Measurements from ENCODE around the gene KANSL1L. TPM values are rescaled to one million over a fixed set of nuclear protein-coding genes. Genes with fewer than 3 reads are reported as not detected.

Gene KANSL1L
- total RNA-seq, 1 donor from 2014 or later: 11.5 TPM

GRCh38 chr2:210170446-210171303 lies 534 bp downstream of the KANSL1L start:
- peak; percentile 63 for DNase-seq (ENCODE audit: low read depth)
- Histone ChIP-seq H3K4me3 (ENCODE audit: low read depth, low read length) (peak overlapping the region; percentile 99), H3K27me3 (ENCODE audit: control insufficient read depth, insufficient read depth, low read length) (no peaks in the 10 kb centered on the region), H3K36me3 (ENCODE audit: control insufficient read depth, insufficient read depth, low read length) (no peaks in the 10 kb centered on the region)
- TF ChIP-seq CTCF (IDR thresholded peaks at IDR 0.05; ENCODE audit: insufficient read depth, low read length, poor library complexity, severe bottlenecking): no peak

GRCh38 chr2:210170196-210170445 lies 1.1 kb downstream of the KANSL1L start:
- TF ChIP-seq CTCF (IDR thresholded peaks at IDR 0.05; ENCODE audit: insufficient read depth, low read length, poor library complexity, severe bottlenecking): no peak
- no peak for DNase-seq (ENCODE audit: low read depth)
- Histone ChIP-seq H3K36me3 (ENCODE audit: control insufficient read depth, insufficient read depth, low read length) (no peaks in the 10 kb centered on the region), H3K27me3 (ENCODE audit: control insufficient read depth, insufficient read depth, low read length) (no peaks in the 10 kb centered on the region), H3K4me3 (ENCODE audit: low read depth, low read length) (peak overlapping the region; percentile 99)

- no peak for TF ChIP-seq CTCF (IDR thresholded peaks at IDR 0.05; ENCODE audit: insufficient read depth, low read length, poor library complexity, severe bottlenecking)
- Histone ChIP-seq H3K36me3 (ENCODE audit: control insufficient read depth, insufficient read depth, low read length) (no peaks in the 10 kb centered on the region), H3K27me3 (ENCODE audit: control insufficient read depth, insufficient read depth, low read length) (no peaks in the 10 kb centered on the region), H3K4me3 (ENCODE audit: low read depth, low read length) (peak overlapping the region; percentile 99)
- no peak for DNase-seq (ENCODE audit: low read depth)
Measured at GRCh38 chr2:210169516-210170195, 1.6 kb downstream of the KANSL1L start.

GRCh38 chr2:210167227-210167626 lies 4.0 kb downstream of the KANSL1L start:
- TF ChIP-seq CTCF (IDR thresholded peaks at IDR 0.05; ENCODE audit: insufficient read depth, low read length, poor library complexity, severe bottlenecking): no peak
- no peaks in the 10 kb centered on the region for H3K36me3 ChIP-seq (ENCODE audit: control insufficient read depth, insufficient read depth, low read length)
- no peak overlapping the region for H3K4me3 ChIP-seq (ENCODE audit: low read depth, low read length)
- DNase-seq (ENCODE audit: low read depth): no peak
- no peaks in the 10 kb centered on the region for H3K27me3 ChIP-seq (ENCODE audit: control insufficient read depth, insufficient read depth, low read length)

- H3K27me3 ChIP-seq (ENCODE audit: control insufficient read depth, insufficient read depth, low read length): no peaks in the 10 kb centered on the region
- DNase-seq (ENCODE audit: low read depth): no peak
- TF ChIP-seq CTCF (IDR thresholded peaks at IDR 0.05; ENCODE audit: insufficient read depth, low read length, poor library complexity, severe bottlenecking): no peak
- H3K4me3 ChIP-seq (ENCODE audit: low read depth, low read length): no peak overlapping the region
- H3K36me3 ChIP-seq (ENCODE audit: control insufficient read depth, insufficient read depth, low read length): no peaks in the 10 kb centered on the region
Measured at GRCh38 chr2:210162466-210163124, 8.6 kb downstream of the KANSL1L start.

Data from kidney epithelial cell (primary cell).